H1 (cell line): ENCODE results near the gene NABP2. TPM values are rescaled to one million over a fixed set of nuclear protein-coding genes. Genes with fewer than 3 reads are reported as not detected.

Source experiments
- BACH1 ChIP-seq: IDR thresholded peaks from 2 replicates; pipeline ENCODE4 v1.6.1; 2012; ENCODE audit warnings: low read length, improper control_type of control experiment
- JUND ChIP-seq: IDR thresholded peaks from 2 replicates; pipeline ENCODE4 v1.6.1; 2011; ENCODE audit warnings: mild to moderate bottlenecking, improper control_type of control experiment, low read length
- MAX ChIP-seq: IDR thresholded peaks from 2 replicates; pipeline ENCODE4 v1.6.1; 2012; ENCODE audit warnings: inconsistent platforms
- RXRA ChIP-seq: IDR thresholded peaks from 2 replicates; pipeline ENCODE4 v1.6.1; 2011; ENCODE audit warnings: low read depth, mild to moderate bottlenecking, low read length, moderate library complexity; ENCODE audit not compliant: insufficient read depth
- SP4 ChIP-seq: IDR thresholded peaks from 2 replicates; pipeline ENCODE4 v1.6.1; 2012; ENCODE audit warnings: low read length, inconsistent platforms
- TAF7 ChIP-seq: optimal IDR thresholded peaks from 2 replicates; pipeline ENCODE3; 2011; ENCODE audit warnings: low read depth, mild to moderate bottlenecking, inconsistent platforms, low read length, moderate library complexity, borderline replicate concordance
- TBP ChIP-seq: IDR thresholded peaks from 2 replicates; pipeline ENCODE4 v1.6.1; 2011; ENCODE audit warnings: low read depth, low read length, improper control_type of control experiment
- polyA plus RNA-seq, 7 experiments: library from polyadenylated mRNA; depleted of rRNA in 3 of 7; stranded (reverse) in 5 of 7; unstranded in 2 of 7; fragments of >200 nt in 5 of 7; fragments of 200-250 nt in 2 of 7; gene quantifications; 1 replicate in 5 of 7; 2 replicates in 1 of 7; 4 replicates in 1 of 7; pipeline versions ENCODE4 v1.2.1 to v1.2.3, GENCODE V29; 2011 to 2013; ENCODE audit warnings: missing spikeins in 2 of 7, mixed read lengths in 2 of 7
- total RNA-seq: library from RNA; stranded (reverse); fragmentation: NEBNext Ultra II Directional; extraction: Animal tissue kit (Norgen Biotek cat#: 25700); gene quantifications from 2 replicates; pipeline ENCODE4 v1.2.1, GENCODE V29; 2021
- TF ChIP-seq, protein P1 (sequence below): fragments of 300-600 bp; sonication (generic); IDR thresholded peaks from 2 replicates; pipeline ENCODE4 v1.7.1; 2012; ENCODE audit warnings: low read length, moderate library complexity, mild to moderate bottlenecking, inconsistent platforms; ENCODE audit not compliant: insufficient replicate concordance

The NABP2 gene
- total and polyA plus RNA-seq, 2 of the 8 experiments (the other 6 are each of a cell fraction or from before 2014, with no cell fraction given) = 58.1 to 67.5 TPM

DNA sequence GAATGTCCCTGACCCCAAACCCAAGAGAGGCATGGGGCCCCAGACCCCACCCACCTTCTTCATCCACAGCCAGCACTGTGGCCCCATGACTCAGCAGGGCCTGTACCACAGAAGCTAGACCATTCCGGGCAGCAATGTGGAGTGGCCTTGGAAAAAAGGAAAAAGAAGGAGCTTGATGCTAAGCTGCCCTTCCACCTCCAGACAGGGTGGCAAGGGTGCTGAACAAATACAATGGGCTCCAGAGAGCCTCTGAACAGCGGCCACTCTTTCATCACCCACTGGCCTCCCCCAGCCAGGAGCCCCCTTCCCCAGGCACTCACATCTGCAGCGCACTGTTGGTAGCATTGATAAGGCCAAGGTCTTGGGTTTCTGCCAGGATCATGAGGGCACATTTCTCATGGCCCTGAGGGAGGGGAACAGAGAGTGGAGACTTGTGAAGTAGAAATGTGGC lies 19.6 kb downstream of the NABP2 start (continued):
- no peak for TF ChIP-seq SP4
- TF ChIP-seq, protein P1, sequence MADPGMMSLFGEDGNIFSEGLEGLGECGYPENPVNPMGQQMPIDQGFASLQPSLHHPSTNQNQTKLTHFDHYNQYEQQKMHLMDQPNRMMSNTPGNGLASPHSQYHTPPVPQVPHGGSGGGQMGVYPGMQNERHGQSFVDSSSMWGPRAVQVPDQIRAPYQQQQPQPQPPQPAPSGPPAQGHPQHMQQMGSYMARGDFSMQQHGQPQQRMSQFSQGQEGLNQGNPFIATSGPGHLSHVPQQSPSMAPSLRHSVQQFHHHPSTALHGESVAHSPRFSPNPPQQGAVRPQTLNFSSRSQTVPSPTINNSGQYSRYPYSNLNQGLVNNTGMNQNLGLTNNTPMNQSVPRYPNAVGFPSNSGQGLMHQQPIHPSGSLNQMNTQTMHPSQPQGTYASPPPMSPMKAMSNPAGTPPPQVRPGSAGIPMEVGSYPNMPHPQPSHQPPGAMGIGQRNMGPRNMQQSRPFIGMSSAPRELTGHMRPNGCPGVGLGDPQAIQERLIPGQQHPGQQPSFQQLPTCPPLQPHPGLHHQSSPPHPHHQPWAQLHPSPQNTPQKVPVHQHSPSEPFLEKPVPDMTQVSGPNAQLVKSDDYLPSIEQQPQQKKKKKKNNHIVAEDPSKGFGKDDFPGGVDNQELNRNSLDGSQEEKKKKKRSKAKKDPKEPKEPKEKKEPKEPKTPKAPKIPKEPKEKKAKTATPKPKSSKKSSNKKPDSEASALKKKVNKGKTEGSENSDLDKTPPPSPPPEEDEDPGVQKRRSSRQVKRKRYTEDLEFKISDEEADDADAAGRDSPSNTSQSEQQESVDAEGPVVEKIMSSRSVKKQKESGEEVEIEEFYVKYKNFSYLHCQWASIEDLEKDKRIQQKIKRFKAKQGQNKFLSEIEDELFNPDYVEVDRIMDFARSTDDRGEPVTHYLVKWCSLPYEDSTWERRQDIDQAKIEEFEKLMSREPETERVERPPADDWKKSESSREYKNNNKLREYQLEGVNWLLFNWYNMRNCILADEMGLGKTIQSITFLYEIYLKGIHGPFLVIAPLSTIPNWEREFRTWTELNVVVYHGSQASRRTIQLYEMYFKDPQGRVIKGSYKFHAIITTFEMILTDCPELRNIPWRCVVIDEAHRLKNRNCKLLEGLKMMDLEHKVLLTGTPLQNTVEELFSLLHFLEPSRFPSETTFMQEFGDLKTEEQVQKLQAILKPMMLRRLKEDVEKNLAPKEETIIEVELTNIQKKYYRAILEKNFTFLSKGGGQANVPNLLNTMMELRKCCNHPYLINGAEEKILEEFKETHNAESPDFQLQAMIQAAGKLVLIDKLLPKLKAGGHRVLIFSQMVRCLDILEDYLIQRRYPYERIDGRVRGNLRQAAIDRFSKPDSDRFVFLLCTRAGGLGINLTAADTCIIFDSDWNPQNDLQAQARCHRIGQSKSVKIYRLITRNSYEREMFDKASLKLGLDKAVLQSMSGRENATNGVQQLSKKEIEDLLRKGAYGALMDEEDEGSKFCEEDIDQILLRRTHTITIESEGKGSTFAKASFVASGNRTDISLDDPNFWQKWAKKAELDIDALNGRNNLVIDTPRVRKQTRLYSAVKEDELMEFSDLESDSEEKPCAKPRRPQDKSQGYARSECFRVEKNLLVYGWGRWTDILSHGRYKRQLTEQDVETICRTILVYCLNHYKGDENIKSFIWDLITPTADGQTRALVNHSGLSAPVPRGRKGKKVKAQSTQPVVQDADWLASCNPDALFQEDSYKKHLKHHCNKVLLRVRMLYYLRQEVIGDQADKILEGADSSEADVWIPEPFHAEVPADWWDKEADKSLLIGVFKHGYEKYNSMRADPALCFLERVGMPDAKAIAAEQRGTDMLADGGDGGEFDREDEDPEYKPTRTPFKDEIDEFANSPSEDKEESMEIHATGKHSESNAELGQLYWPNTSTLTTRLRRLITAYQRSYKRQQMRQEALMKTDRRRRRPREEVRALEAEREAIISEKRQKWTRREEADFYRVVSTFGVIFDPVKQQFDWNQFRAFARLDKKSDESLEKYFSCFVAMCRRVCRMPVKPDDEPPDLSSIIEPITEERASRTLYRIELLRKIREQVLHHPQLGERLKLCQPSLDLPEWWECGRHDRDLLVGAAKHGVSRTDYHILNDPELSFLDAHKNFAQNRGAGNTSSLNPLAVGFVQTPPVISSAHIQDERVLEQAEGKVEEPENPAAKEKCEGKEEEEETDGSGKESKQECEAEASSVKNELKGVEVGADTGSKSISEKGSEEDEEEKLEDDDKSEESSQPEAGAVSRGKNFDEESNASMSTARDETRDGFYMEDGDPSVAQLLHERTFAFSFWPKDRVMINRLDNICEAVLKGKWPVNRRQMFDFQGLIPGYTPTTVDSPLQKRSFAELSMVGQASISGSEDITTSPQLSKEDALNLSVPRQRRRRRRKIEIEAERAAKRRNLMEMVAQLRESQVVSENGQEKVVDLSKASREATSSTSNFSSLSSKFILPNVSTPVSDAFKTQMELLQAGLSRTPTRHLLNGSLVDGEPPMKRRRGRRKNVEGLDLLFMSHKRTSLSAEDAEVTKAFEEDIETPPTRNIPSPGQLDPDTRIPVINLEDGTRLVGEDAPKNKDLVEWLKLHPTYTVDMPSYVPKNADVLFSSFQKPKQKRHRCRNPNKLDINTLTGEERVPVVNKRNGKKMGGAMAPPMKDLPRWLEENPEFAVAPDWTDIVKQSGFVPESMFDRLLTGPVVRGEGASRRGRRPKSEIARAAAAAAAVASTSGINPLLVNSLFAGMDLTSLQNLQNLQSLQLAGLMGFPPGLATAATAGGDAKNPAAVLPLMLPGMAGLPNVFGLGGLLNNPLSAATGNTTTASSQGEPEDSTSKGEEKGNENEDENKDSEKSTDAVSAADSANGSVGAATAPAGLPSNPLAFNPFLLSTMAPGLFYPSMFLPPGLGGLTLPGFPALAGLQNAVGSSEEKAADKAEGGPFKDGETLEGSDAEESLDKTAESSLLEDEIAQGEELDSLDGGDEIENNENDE = no peak
- no peak for TF ChIP-seq TBP
- TF ChIP-seq BACH1 = no peak
- no peak for TF ChIP-seq RXRA
- no peak for TF ChIP-seq TAF7
- TF ChIP-seq JUND = no peak
- no peak for TF ChIP-seq MAX
